C4-2B (cell line): Measurements from ENCODE around the gene MSH2.

ENCODE experiments used
- CTCF ChIP-seq: fragments of 450-650 bp; conservative IDR thresholded peaks from 2 replicates; pipeline ENCODE4 v1.5.1; 2017; ENCODE audit warnings: mild to moderate bottlenecking
- ZFX ChIP-seq: fragments of 450-650 bp; IDR thresholded peaks from 2 replicates; pipeline ENCODE4 v1.6.1; 2017

- TF ChIP-seq CTCF (no peak), ZFX (no peak)
Observed at GRCh38 chr2:47486841-47487497, 84.0 kb downstream of the MSH2 start.
